Measurements from ENCODE around the gene TBC1D22B. TPM values are rescaled to one million over a fixed set of nuclear protein-coding genes. Genes with fewer than 3 reads are reported as not detected.

Gene TBC1D22B
- total RNA-seq, 1 donor from 2014 or later = 16.5 TPM

GRCh38 chr6:37256692-37257319 lies 766 bp upstream of the TBC1D22B start:
- Histone ChIP-seq H3K4me1 (no peaks in the 10 kb centered on the region), H3F3A (ENCODE audit: low read depth) (peaks cover 13% of the 10 kb centered on the region), H2AFZ (replicated peaks) (peak overlapping the region; percentile 38), H3K36me3 (no peaks in the 10 kb centered on the region), H3K27ac (no peak overlapping the region), H3K4me3 (peak overlapping the region; percentile 68), H3K9me3 (ENCODE audit: low read depth) (no peaks in the 10 kb centered on the region), H3K79me2 (ENCODE audit: low read depth) (peaks cover 36% of the 10 kb centered on the region), H4K20me1 (ENCODE audit: low read depth) (peaks cover 3% of the 10 kb centered on the region), H3K4me2 (peak overlapping the region; percentile 28), H3K9ac (no peak overlapping the region), H3K27me3 (peaks cover 4% of the 10 kb centered on the region)
- peak overlapping the region; percentile 97 for H3K4me3 Mint-ChIP-seq
- DNase-seq (ENCODE audit: low spot score) = peak; percentile 11
- peaks cover 8% of the 10 kb centered on the region for H3K27me3 Mint-ChIP-seq (ENCODE audit: insufficient read depth, low read depth)
- no peak overlapping the region for H3K27ac Mint-ChIP-seq
- TF ChIP-seq EZH2phosphoT487 (IDR thresholded peaks at IDR 0.05) = no peak
- TF ChIP-seq EZH2 (IDR thresholded peaks at IDR 0.05) = no peak
- no peak for TF ChIP-seq CTCF (IDR thresholded peaks at IDR 0.05)
- H3K36me3 Mint-ChIP-seq = no peaks in the 10 kb centered on the region
- H3K4me1 Mint-ChIP-seq = peaks cover 14% of the 10 kb centered on the region
- no peaks in the 10 kb centered on the region for H3K9me3 Mint-ChIP-seq

GRCh38 chr6:37257320-37257633 lies 295 bp upstream of the TBC1D22B start:
- no peak for DNase-seq (ENCODE audit: low spot score)
- peak overlapping the region; percentile 38 for H2AFZ ChIP-seq (replicated peaks)
- Mint-ChIP-seq H3K9me3 (no peaks in the 10 kb centered on the region), H3K4me3 (peak overlapping the region; percentile 97), H3K27me3 (ENCODE audit: insufficient read depth, low read depth) (peaks cover 10% of the 10 kb centered on the region), H3K4me1 (peaks cover 14% of the 10 kb centered on the region), H3K36me3 (no peaks in the 10 kb centered on the region), H3K27ac (no peak overlapping the region)
- peaks cover 4% of the 10 kb centered on the region for H3K27me3 ChIP-seq
- no peak overlapping the region for H3K27ac ChIP-seq
- H3K79me2 ChIP-seq (ENCODE audit: low read depth) = peaks cover 39% of the 10 kb centered on the region
- H3F3A ChIP-seq (ENCODE audit: low read depth) = peaks cover 13% of the 10 kb centered on the region
- TF ChIP-seq EZH2 (IDR thresholded peaks at IDR 0.05) (no peak), CTCF (IDR thresholded peaks at IDR 0.05) (no peak), EZH2phosphoT487 (IDR thresholded peaks at IDR 0.05) (no peak)
- peaks cover 5% of the 10 kb centered on the region for H4K20me1 ChIP-seq (ENCODE audit: low read depth)
- H3K4me1 ChIP-seq = no peaks in the 10 kb centered on the region
- H3K4me2 ChIP-seq = peak overlapping the region; percentile 28
- H3K9ac ChIP-seq = no peak overlapping the region
- no peaks in the 10 kb centered on the region for H3K36me3 ChIP-seq
- H3K4me3 ChIP-seq = peak overlapping the region; percentile 68
- no peaks in the 10 kb centered on the region for H3K9me3 ChIP-seq (ENCODE audit: low read depth)

GRCh38 chr6:37258405-37259105 lies 983 bp downstream of the TBC1D22B start:
- peaks cover 10% of the 10 kb centered on the region for H3K27me3 Mint-ChIP-seq (ENCODE audit: insufficient read depth, low read depth)

More at GRCh38 chr6:37258405-37259105, 983 bp downstream of the TBC1D22B start:
- peaks cover 10% of the 10 kb centered on the region for H3F3A ChIP-seq (ENCODE audit: low read depth)
- peaks cover 4% of the 10 kb centered on the region for H3K27me3 ChIP-seq
- H4K20me1 ChIP-seq (ENCODE audit: low read depth) = peaks cover 12% of the 10 kb centered on the region
- peaks cover 14% of the 10 kb centered on the region for H3K4me1 Mint-ChIP-seq
- H2AFZ ChIP-seq (replicated peaks) = peak overlapping the region; percentile 66
- peak overlapping the region; percentile 68 for H3K4me3 ChIP-seq
- H3K9ac ChIP-seq = peak overlapping the region; percentile 89
- H3K36me3 ChIP-seq = no peaks in the 10 kb centered on the region
- H3K4me3 Mint-ChIP-seq = peak overlapping the region; percentile 97
- H3K9me3 Mint-ChIP-seq = no peaks in the 10 kb centered on the region
- DNase-seq (ENCODE audit: low spot score) = no peak
- H3K27ac Mint-ChIP-seq = no peak overlapping the region
- H3K4me1 ChIP-seq = no peaks in the 10 kb centered on the region
- H3K79me2 ChIP-seq (ENCODE audit: low read depth) = peaks cover 52% of the 10 kb centered on the region
- H3K36me3 Mint-ChIP-seq = no peaks in the 10 kb centered on the region
- TF ChIP-seq EZH2phosphoT487 (IDR thresholded peaks at IDR 0.05) (no peak), CTCF (IDR thresholded peaks at IDR 0.05) (no peak), EZH2 (IDR thresholded peaks at IDR 0.05) (no peak)
- H3K9me3 ChIP-seq (ENCODE audit: low read depth) = no peaks in the 10 kb centered on the region
- peak overlapping the region; percentile 92 for H3K27ac ChIP-seq
- peak overlapping the region; percentile 88 for H3K4me2 ChIP-seq
